Breast epithelium (tissue), 3 donors: ENCODE data around the gene SLC23A1.

ENCODE experiments used
- CTCF ChIP-seq, 3 donors: fragments of 450-650 bp; IDR thresholded peaks; one replicate each; pipeline ENCODE4 v1.5.1; 2016 to 2017; ENCODE audit warnings: antibody characterized with exemption in 3 of 3, mild to moderate bottlenecking in 3 of 3, moderate library complexity in 3 of 3
- POLR2A ChIP-seq: fragments of 450-650 bp; IDR thresholded peaks from one replicate; pipeline ENCODE4 v1.6.1; 2016; ENCODE audit warnings: antibody characterized with exemption, mild to moderate bottlenecking, moderate library complexity
- POLR2AphosphoS5 ChIP-seq, 3 donors: sonication (generic); formaldehyde crosslinking; IDR thresholded peaks; one replicate each; pipeline ENCODE4 v1.6.1; 2017; ENCODE audit warnings: antibody characterized with exemption in 3 of 3

GRCh38 chr5:139402561-139403158 is 19.6 kb upstream of the SLC23A1 start:
- TF ChIP-seq CTCF (IDR thresholded peaks at IDR 0.05) (no peak), POLR2A (no peak), POLR2AphosphoS5 (IDR thresholded peaks at IDR 0.05) (no peak)
